ENCODE measurements around the gene RAMP2.
"Not testable (repeated sequence)": the region's sequence is repeated elsewhere in the genome, so short reads cannot be mapped to it uniquely, and the experiment has no call there.

The RAMP2 gene

GRCh38 chr17:42769964-42770363, 8.9 kb downstream of the RAMP2 start:
- not testable (repeated sequence) for DNase-seq

DNA sequence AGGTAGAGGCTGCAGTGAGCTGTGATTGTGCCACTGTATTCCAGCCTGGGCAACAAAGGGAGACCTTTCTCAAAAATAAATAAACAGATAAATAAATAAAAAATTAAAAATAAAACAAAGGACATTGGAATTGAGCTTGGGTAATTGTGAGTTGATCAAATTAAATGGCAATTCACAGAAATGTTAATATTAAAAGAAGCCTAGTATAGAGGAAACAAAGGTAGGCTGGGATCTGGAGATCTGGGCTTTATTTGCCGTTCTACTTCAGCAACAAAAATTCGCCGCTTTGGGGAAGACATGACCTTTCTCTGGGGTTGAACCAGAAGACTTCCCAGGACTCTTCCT, 11.9 kb downstream of the RAMP2 start:
- DNase-seq, result no peak

GRCh38 chr17:42773290-42774035, 12.4 kb downstream of the RAMP2 start, which contains the start of gene VPS25:
Gene VPS25 (plus strand): TSS chr17:42773449. CDS start chr17:42773476, 27 bp downstream.
- peak; percentile 62 for DNase-seq

DNA sequence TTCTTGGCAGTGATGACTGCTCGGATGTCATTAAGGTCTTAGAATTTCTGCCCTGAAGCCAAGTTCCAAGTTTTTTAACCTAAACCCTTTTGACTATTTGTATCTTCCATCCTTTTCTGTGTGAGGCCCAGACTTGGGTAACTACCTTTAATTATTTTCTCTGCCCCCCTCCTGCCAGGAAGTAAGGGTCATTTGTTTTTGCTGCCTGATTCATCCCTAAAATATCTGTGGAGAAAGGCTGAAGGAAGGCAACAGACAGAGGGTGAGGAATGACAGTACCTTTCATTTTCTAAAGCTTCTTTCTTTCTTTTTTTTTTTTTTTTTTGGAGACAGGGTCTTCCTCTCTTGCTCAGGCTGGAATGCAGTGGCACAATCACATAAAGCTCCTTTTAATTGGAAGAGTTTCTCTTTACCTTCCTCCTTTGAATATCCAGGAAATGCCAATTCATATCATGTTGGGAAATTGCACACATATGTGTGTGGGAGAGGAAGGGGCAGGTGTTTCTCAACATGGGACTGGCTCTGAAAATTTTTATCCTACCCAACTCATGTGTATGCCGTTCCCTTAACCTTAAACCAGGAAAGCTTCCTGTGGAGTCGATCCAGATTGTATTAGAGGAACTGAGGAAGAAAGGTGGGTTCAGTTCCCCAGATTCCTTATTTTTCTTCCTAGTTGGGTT, 13.2 kb downstream of the RAMP2 start:
- no peak for DNase-seq

- DNase-seq, result peak; percentile 63
Observed at GRCh38 chr17:42775534-42776098, 14.6 kb downstream of the RAMP2 start.

GRCh38 chr17:42778570-42778969, 17.5 kb downstream of the RAMP2 start:
- DNase-seq, result no peak

DNA sequence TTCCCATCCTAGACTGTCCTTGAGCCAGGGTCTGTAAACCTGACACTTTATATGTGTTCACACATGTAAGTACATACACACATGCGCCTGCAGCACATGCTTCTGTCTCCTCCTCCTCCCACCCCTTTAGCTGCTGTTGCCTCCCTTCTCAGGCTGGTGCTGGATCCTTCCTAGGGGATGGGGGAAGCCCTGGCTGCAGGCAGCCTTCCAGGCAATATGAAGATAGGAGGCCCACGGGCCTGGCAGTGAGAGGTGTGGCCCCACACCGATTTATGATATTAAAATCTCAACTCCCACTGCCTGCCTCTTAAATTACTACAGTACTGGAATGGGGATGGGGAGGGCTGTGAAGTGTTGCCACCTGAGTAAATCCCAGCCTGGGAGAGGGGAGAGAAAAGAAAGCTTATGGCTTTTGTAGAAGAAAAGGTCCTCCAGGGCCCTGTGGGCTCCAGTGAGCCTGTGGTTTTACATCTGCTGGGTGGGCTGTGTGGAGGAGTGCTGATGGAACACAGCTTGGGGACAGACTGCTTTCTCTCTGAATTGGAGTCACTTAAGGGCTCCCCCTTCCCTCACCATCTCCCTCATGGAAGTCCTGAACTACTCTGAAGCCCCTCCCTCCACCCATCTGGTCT, 18.4 kb downstream of the RAMP2 start:
- DNase-seq, result no peak

- no peak for DNase-seq
Observed at GRCh38 chr17:42779936-42780850, 19.2 kb downstream of the RAMP2 start, which contains the start of gene WNK4. Gene WNK4 (plus strand): TSS chr17:42780610. CDS start chr17:42780699, 89 bp downstream.

- DNase-seq, result no peak
Observed at GRCh38 chr17:42780851-42781638, 20.0 kb downstream of the RAMP2 start.

DNA sequence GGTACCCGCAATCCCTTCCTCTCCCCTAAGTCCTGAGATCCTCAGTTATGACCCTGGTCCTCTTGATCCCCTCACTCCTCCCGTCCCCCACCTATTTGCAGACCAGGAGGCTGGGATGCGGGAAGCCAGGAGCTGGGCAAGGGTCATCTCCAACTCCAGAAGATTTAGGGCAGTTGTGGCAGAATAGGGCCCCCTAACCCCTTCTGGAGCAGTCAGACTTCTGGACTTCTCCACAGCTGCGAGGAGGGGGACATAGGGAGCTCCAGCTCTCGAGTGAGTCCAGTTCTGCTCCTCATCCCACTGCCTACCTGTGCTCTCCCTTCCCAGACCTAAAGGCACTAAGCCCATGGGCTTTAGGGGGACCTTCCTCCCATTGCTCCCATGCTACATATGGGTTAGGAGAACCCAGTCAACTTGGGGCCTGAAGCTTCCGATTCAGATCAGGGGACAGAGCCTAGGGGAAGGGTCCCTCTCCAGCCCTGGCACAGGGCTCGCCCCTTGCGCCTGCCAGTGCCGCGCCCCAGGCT, 20.7 kb downstream of the RAMP2 start:
- no peak for DNase-seq

- DNase-seq, result no peak
Observed at GRCh38 chr17:42782166-42783061, 21.4 kb downstream of the RAMP2 start.

DNA sequence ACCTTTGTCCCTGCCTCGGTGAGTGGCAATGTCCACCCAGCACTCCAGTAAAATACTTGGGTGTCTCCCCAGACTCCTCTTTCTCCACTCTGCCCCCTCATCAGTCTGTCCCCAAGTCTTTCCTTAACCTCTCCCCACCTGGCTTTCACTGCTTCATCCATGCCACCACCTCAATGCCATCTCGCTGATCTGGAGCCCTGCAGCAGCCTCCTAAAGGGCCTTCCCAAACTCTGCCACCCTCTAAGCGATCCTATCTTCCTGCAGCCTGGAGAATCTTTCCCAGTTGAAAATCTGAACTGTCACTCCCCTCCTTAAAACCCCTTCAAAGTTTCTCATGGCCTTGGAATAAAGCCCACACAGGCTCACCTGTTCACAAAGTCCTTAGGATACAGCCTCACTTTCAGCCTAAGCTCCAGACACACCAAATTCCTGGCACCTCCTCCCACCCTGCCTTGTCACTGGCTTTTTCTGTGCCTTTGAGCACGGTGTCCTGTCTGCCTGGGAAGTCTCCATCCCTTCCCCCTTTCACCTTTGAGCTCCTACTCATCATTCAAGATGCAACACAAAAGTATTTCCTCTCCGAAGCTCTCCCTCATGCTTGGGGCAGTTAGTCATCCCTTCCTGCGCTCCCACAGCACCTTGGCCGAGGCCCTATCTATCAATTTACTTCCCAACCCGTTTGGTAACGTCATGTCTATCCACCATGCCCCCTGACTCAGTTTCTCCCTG, 22.2 kb downstream of the RAMP2 start:
- DNase-seq, result no peak

DNA sequence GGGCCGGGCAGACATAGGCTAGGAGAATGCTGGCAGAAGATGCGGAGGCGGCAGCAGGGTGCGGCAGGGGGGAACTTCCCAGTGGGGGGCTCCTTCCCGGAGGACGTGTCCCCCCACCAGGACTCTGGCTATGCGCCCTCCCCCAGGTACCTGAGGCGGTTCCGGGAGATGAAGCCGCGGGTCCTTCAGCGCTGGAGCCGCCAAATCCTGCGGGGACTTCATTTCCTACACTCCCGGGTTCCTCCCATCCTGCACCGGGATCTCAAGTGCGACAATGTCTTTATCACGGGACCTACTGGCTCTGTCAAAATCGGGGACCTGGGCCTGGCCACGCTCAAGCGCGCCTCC, 22.7 kb downstream of the RAMP2 start:
- DNase-seq, result no peak

DNA sequence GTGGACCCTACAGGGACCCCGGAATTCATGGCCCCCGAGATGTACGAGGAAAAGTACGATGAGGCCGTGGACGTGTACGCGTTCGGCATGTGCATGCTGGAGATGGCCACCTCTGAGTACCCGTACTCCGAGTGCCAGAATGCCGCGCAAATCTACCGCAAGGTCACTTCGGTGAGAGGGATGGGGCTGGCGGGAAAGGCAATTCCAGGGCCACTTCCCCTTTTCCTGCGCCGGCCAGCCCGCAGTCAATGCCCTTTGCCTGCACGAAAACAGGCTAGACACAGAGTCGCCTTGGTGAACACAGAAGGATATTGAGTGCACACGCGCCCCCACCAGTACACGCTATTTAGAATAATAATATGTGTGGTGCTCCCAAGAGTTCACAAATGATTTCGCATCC, 23.4 kb downstream of the RAMP2 start:
- no peak for DNase-seq

GRCh38 chr17:42784811-42785592, 24.0 kb downstream of the RAMP2 start:
- DNase-seq, result no peak

GRCh38 chr17:42787266-42787665, 26.2 kb downstream of the RAMP2 start:
- no peak for DNase-seq

- no peak for DNase-seq
Observed at GRCh38 chr17:42791948-42792347, 30.9 kb downstream of the RAMP2 start.

DNA sequence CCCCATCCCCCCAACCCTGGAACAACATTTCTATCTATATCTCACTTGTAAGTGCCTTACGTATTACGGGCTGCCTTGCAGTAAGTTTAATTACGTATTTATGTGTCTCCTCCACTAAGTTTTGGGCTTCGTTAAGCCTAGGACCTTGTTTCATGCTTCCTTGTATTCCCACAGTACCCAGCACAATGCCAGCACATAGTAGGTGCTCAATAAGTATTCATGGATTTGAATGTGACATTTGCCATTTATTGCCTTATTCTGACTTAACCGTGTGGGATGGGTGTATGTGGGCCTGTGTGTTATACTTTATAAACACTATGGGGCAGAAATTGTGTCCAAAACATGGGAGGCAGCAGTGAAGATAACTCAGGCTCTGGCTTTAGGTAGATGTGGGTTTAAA, 31.5 kb downstream of the RAMP2 start:
- DNase-seq, result no peak

- DNase-seq, result peak; percentile 18
Observed at GRCh38 chr17:42795061-42795460, 34.0 kb downstream of the RAMP2 start.

Measured in GDM1 (cell line).